SK-N-SH (cell line): Measurements from ENCODE around the gene LRRC8D. TPM values are rescaled to one million over a fixed set of nuclear protein-coding genes. Genes with fewer than 3 reads are reported as not detected.

Source experiments
- CTCF ChIA-PET: fragments of 300-600, 350-600 bp; formaldehyde crosslinking; extraction: SDS; loops from one replicate; lab custom pipeline; 2021; lab: Yijun Ruan, JAX
- POLR2A ChIA-PET: fragments of 350-600 bp; sonication (Branson Sonifier 250); formaldehyde crosslinking; extraction: SDS; loops from one replicate; lab custom pipeline; 2020; ENCODE audit warnings: antibody characterized with exemption, inconsistent platforms; lab: Yijun Ruan, JAX
- DNase-seq: peaks from one replicate; pipeline ENCODE4 v3.0.0; 2012
- H2AFZ ChIP-seq: fragments of 200-600 bp; sonication (generic); 2 replicates; pipeline ENCODE4 v1.8.1; 2016; ENCODE audit warnings: antibody characterized with exemption, mild to moderate bottlenecking, low read depth
- H3F3A ChIP-seq: fragments of 200-600 bp; sonication (generic); replicated peaks from 2 replicates; pipeline ENCODE3; 2016; ENCODE audit warnings: antibody characterized with exemption, mild to moderate bottlenecking; ENCODE audit not compliant: insufficient read depth
- H3K27ac ChIP-seq, 2 experiments: fragments of 200-500 bp in 1 of 2; fragments of 200-600 bp in 1 of 2; sonication (Bioruptor generic) in 1 of 2; sonication (generic), shearing (Covaris generic) in 1 of 2; 2 replicates each; pipeline versions ENCODE4 v1.5.1 to v1.6.1; 2014 to 2016; ENCODE audit warnings: low read depth in 2 of 2, inconsistent platforms in 1 of 2, low read length in 1 of 2, mild to moderate bottlenecking in 1 of 2, mixed read lengths in 1 of 2
- H3K27me3 ChIP-seq: fragments of 200-600 bp; sonication (generic), shearing (Covaris generic); 2 replicates; pipeline ENCODE4 v1.6.1; 2016; ENCODE audit warnings: mixed run types; ENCODE audit not compliant: insufficient read depth
- H3K36me3 ChIP-seq, 2 experiments: fragments of 200-500 bp in 1 of 2; fragments of 200-600 bp in 1 of 2; sonication (Bioruptor generic) in 1 of 2; sonication (generic) in 1 of 2; replicated peaks in 1 of 2; 2 replicates each; pipeline versions ENCODE3 to v1.5.1; 2014 to 2016; ENCODE audit warnings: low read length in 1 of 2, mild to moderate bottlenecking in 1 of 2; ENCODE audit not compliant: insufficient read depth in 2 of 2, control insufficient read depth in 1 of 2
- H3K4me1 ChIP-seq, 2 experiments: fragments of 200-500 bp in 1 of 2; fragments of 200-600 bp in 1 of 2; sonication (Bioruptor generic) in 1 of 2; sonication (generic), shearing (Covaris generic) in 1 of 2; 2 replicates each; pipeline versions ENCODE4 v1.5.1 to v1.6.1; 2014 to 2016; ENCODE audit warnings: low read depth in 1 of 2, low read length in 1 of 2, mixed run types in 1 of 2; ENCODE audit not compliant: insufficient read depth in 2 of 2, control insufficient read depth in 1 of 2
- H3K4me2 ChIP-seq: fragments of 200-600 bp; sonication (generic), shearing (Covaris generic); 2 replicates; pipeline ENCODE4 v1.6.1; 2017; ENCODE audit warnings: mixed run types
- H3K4me3 ChIP-seq, 2 experiments: fragments of 200-500 bp in 1 of 2; fragments of 200-600 bp in 1 of 2; sonication (Bioruptor generic) in 1 of 2; sonication (generic), shearing (Covaris generic) in 1 of 2; 2 replicates each; pipeline versions ENCODE4 v1.5.1 to v1.8.1; 2014 to 2016; ENCODE audit warnings: low read depth in 2 of 2, inconsistent platforms in 1 of 2, low read length in 1 of 2, mild to moderate bottlenecking in 1 of 2, mixed read lengths in 1 of 2, moderate library complexity in 1 of 2
- H3K79me2 ChIP-seq: fragments of 200-600 bp; sonication (generic); 2 replicates; pipeline ENCODE4 v1.8.1; 2017; ENCODE audit warnings: mild to moderate bottlenecking; ENCODE audit not compliant: insufficient read depth
- H3K9ac ChIP-seq: fragments of 200-600 bp; sonication (generic); 2 replicates; pipeline ENCODE4 v1.6.1; 2017; ENCODE audit warnings: mixed run types
- H3K9me2 ChIP-seq: fragments of 200-600 bp; sonication (generic); 2 replicates; pipeline ENCODE4 v1.6.1; 2017; ENCODE audit warnings: mixed run types
- H3K9me3 ChIP-seq: fragments of 200-600 bp; sonication (generic); 2 replicates; pipeline ENCODE4 v1.6.1; 2017; ENCODE audit warnings: mixed run types, mild to moderate bottlenecking, moderate library complexity
- H4K20me1 ChIP-seq: fragments of 200-600 bp; sonication (generic); 2 replicates; pipeline ENCODE4 v1.6.1; 2017; ENCODE audit warnings: mild to moderate bottlenecking, mixed run types; ENCODE audit not compliant: insufficient read depth
- CTCF ChIP-seq: fragments of 200-600 bp; sonication (generic); IDR thresholded peaks from 2 replicates; pipeline ENCODE4 v1.6.1; 2017; ENCODE audit warnings: antibody characterized with exemption, mild to moderate bottlenecking, moderate library complexity
- ELF1 ChIP-seq: IDR thresholded peaks from 2 replicates; pipeline ENCODE4 v1.4.0; 2012
- FOXJ3 ChIP-seq: sonication (generic); formaldehyde crosslinking; IDR thresholded peaks from 2 replicates; pipeline ENCODE4 v1.5.1; 2020; ENCODE audit warnings: mild to moderate bottlenecking, missing genetic modification reagents
- GABPA ChIP-seq: IDR thresholded peaks from 2 replicates; pipeline ENCODE4 v1.4.0; 2012; ENCODE audit warnings: low read depth, mild to moderate bottlenecking
- GATA2 ChIP-seq: sonication (generic); formaldehyde crosslinking; IDR thresholded peaks from 2 replicates; pipeline ENCODE4 v1.5.0; 2020; ENCODE audit warnings: mild to moderate bottlenecking, missing genetic modification reagents
- NFIC ChIP-seq: IDR thresholded peaks from 2 replicates; pipeline ENCODE4 v1.4.0; 2012; ENCODE audit warnings: borderline replicate concordance
- NRF1 ChIP-seq: IDR thresholded peaks from 2 replicates; pipeline ENCODE4 v1.6.1; 2012; ENCODE audit warnings: low read depth, mild to moderate bottlenecking, low read length
- PBX3 ChIP-seq: IDR thresholded peaks from 2 replicates; pipeline ENCODE4; 2012
- RAD21 ChIP-seq: IDR thresholded peaks from 2 replicates; pipeline ENCODE4 v1.6.1; 2012; ENCODE audit warnings: mild to moderate bottlenecking, low read length
- RCOR1 ChIP-seq: fragments of 150-350 bp; IDR thresholded peaks from 2 replicates; pipeline ENCODE4 v1.6.1; 2017; ENCODE audit warnings: antibody characterized with exemption, low read length
- RFX5 ChIP-seq: IDR thresholded peaks from 2 replicates; pipeline ENCODE4 v1.6.1; 2012; ENCODE audit warnings: mild to moderate bottlenecking, improper control_type of control experiment, low read length
- RXRA ChIP-seq: IDR thresholded peaks from 2 replicates; pipeline ENCODE4 v1.4.0; 2012; ENCODE audit warnings: low read depth, mild to moderate bottlenecking, borderline replicate concordance
- SMC3 ChIP-seq: IDR thresholded peaks from 2 replicates; pipeline ENCODE4 v1.6.1; 2012; ENCODE audit warnings: low read depth, low read length, improper control_type of control experiment
- TAF1 ChIP-seq: IDR thresholded peaks from 2 replicates; pipeline ENCODE4 v1.6.1; 2012; ENCODE audit warnings: low read depth, mild to moderate bottlenecking, low read length, moderate library complexity, borderline replicate concordance
- YY1 ChIP-seq: IDR thresholded peaks from 2 replicates; pipeline ENCODE4 v1.4.0; 2012; ENCODE audit warnings: low read depth, mild to moderate bottlenecking
- WGBS: methylation state at CpG from one replicate; pipeline ENCODE4 v1.1.6; 2017; ENCODE audit warnings: low lambda C conversion rate; 5-methylcytosine and 5-hydroxymethylcytosine counted together
- polyA plus RNA-seq, 3 experiments: library from polyadenylated mRNA; depleted of rRNA; stranded (reverse); fragments of >200 nt; gene quantifications; 2 replicates each; pipeline ENCODE4 v1.2.3, GENCODE V29; 2012
- TF ChIP-seq, protein P1 (sequence below): fragments of 150-350 bp; IDR thresholded peaks from 2 replicates; pipeline ENCODE4 v1.6.1; 2017; ENCODE audit warnings: antibody characterized with exemption, low read length, low read depth, borderline replicate concordance

Gene LRRC8D
- polyA plus RNA-seq, 1 of the 3 experiments (the other 2 are of a cell fraction), result 15.0 TPM

DNA sequence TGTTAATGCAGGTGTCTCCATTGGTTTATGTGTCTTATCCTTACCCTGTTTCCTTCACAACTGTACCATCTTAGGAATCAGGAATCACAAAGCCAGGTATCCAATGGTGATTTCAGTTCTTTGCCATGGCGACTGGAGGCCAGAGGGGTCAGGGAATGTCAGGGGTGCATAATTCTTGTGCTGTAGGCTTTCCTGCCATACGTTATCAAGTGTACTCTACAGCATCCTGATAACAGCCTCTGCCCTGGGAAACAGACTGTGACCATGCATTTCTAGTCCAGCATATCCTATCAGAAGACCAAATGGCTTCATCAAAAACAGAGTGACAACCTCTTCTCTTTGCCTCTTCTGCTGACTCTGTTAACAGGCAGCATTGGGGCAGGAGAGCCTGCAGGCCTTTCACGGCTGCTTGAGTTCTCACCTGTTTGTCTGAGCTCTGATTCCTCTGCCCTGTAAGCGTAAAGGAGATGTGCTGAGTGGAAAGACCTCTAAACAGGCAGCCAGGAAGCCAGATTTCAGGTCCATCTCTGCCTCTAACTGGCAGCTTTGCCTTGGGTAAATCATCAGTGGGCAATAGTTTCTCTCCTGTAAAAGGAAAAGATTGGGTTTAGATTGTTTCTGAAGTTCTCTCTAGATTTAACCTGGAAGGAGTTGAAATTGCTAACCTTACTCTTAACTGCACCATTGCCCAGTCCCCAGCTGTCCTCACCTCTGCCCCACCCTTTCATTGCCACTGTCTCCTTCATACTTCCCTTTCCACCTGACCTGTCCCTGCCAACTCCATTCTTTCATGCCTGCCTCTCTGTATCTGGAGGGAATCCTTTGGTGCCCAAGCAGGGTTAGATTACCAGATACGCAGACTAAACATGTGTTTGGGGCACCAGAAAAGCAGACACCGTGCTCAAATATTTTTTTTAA is 80.2 kb downstream of the LRRC8D start:
- Histone ChIP-seq H3K27me3 (no peaks in the 10 kb centered on the region), H3K79me2 (no peaks in the 10 kb centered on the region), H3K4me3 (no peak overlapping the region), H3K4me2 (no peak overlapping the region), H2AFZ (no peak overlapping the region), H3K9ac (no peak overlapping the region), H3K36me3 (peaks cover 0 to 4% of the 10 kb centered on the region in 2 experiments), H3K9me2 (no peaks in the 10 kb centered on the region), H4K20me1 (no peaks in the 10 kb centered on the region), H3K9me3 (no peaks in the 10 kb centered on the region), H3K4me1 (peaks cover 35 to 39% of the 10 kb centered on the region in 2 experiments), H3K27ac (peak overlapping the region in 1 of 2 experiments; percentile 14; a peak in 1 of 4 replicates), H3F3A (no peaks in the 10 kb centered on the region)
- CTCF ChIA-PET, result interaction anchor here (0.9 to 1.0 kb wide), 2 partner anchors 21 to 58 kb away, joined by 3 read pairs; no protein-coding TSS in a partner anchor
- POLR2A ChIA-PET, result interaction anchor here (0.6 kb wide), 1 partner anchor 50 kb away, joined by 4 read pairs; no protein-coding TSS in a partner anchor
- TF ChIP-seq GATA2 (CRISPR knock-in tag) (peak; percentile 44), ELF1 (no peak), RCOR1 (0 out of 2 replicates have a peak, but pooled peaks have one; percentile 7), NRF1 (no peak), SMC3 (no peak)
- 86% methylated on average over 6 of the region's 6 CpGs for WGBS
- DNase-seq, result peak; percentile 28

DNA sequence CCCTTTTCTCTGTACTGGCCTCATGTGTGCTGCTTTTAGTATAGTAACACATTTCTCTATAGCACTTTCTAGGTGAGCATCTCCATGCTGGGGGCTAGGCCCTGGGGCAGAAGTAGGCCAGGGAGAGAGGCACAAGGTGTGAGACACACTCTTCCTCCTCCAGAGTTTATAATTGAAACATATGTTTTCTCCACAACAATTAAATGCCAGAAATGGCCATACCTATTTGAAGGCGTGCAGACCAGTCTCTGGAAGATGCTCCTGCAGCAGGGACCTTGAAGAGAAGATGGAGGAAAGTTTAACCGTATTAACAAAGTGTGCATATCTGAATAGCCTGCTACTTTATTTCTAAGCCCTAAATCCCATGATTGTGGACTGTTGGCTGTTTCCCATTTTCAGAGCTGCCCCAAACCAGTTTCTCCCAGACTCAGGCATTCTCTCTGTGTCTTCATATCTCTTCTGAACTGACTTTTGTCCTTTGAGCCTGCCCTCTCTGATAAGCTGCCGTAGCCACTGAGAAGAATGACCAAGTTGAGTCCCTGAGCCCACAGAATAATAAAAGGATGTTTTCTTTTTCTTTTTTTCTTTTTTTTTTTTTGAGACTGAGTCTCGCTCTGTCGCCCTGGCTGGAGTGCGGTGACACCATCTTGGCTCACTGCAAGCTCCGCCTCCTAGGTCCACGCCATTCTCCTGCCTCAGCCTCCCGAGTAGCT is 81.3 kb downstream of the LRRC8D start:
- Histone ChIP-seq H3K27ac (no peak overlapping the region; a peak in 1 of 4 replicates), H3F3A (peaks cover 8% of the 10 kb centered on the region), H3K4me1 (peaks cover 44% of the 10 kb centered on the region in 2 experiments), H2AFZ (no peak overlapping the region), H3K4me3 (no peak overlapping the region), H3K4me2 (no peak overlapping the region), H3K36me3 (peaks cover 0 to 4% of the 10 kb centered on the region in 2 experiments), H3K27me3 (no peaks in the 10 kb centered on the region), H3K9ac (no peak overlapping the region), H4K20me1 (no peaks in the 10 kb centered on the region), H3K9me3 (no peaks in the 10 kb centered on the region), H3K79me2 (no peaks in the 10 kb centered on the region), H3K9me2 (no peaks in the 10 kb centered on the region)
- WGBS, result 97% methylated on average over 9 of the region's 9 CpGs
- ChIA-PET POLR2A (no interaction called here), CTCF (interaction anchor here (1.0 kb wide), 1 partner anchor 20 kb away, joined by 3 read pairs; no protein-coding TSS in a partner anchor)
- TF ChIP-seq FOXJ3 (CRISPR knock-in tag) (no peak), TAF1 (no peak), ELF1 (no peak), NFIC (no peak), GABPA (no peak), PBX3 (no peak), RCOR1 (no peak), CTCF (no peak), YY1 (no peak), RXRA (no peak), RAD21 (no peak), RFX5 (no peak)
- TF ChIP-seq, protein P1, sequence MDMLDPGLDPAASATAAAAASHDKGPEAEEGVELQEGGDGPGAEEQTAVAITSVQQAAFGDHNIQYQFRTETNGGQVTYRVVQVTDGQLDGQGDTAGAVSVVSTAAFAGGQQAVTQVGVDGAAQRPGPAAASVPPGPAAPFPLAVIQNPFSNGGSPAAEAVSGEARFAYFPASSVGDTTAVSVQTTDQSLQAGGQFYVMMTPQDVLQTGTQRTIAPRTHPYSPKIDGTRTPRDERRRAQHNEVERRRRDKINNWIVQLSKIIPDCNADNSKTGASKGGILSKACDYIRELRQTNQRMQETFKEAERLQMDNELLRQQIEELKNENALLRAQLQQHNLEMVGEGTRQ, result no peak
- no peak for DNase-seq
